H1 (cell line): ENCODE data around the gene ALDOC. TPM values are rescaled to one million over a fixed set of nuclear protein-coding genes. Genes with fewer than 3 reads are reported as not detected.

ENCODE experiments used
- CTCF ChIA-PET: fragments of 300-600 bp; sonication (Branson Sonifier 250); formaldehyde crosslinking; loops from one replicate; lab custom pipeline; 2021; ENCODE audit not compliant: partially characterized antibody; lab: Charles Lee
- POLR2A ChIA-PET: fragments of 300-600 bp; sonication (Branson Sonifier 250); formaldehyde crosslinking; loops from one replicate; lab custom pipeline; 2021; ENCODE audit warnings: inconsistent platforms; ENCODE audit not compliant: partially characterized antibody; lab: Charles Lee
- DNase-seq, 2 experiments: peaks; one replicate each; pipeline versions ENCODE4 v3.0.0 to v3.0.0-alpha.2; 2010 to 2022; ENCODE audit warnings: low spot score in 2 of 2, low read depth in 1 of 2, mixed read lengths in 1 of 2
- FAIRE-seq: peaks from 2 replicates; lab custom pipeline; 2011; peaks lifted over from hg19 to GRCh38; lab: Jason Lieb, UNC
- H2AFZ ChIP-seq: 2 replicates; pipeline ENCODE4 v1.8.1; 2012; ENCODE audit warnings: low read length, inconsistent platforms
- H2AK5ac ChIP-seq: 2 replicates; pipeline ENCODE4 v1.6.1; 2013; ENCODE audit warnings: low read depth, low read length
- H2BK120ac ChIP-seq: replicated peaks from 2 replicates; pipeline ENCODE3; 2013; ENCODE audit warnings: low read depth, low read length, inconsistent platforms
- H2BK12ac ChIP-seq: 2 replicates; pipeline ENCODE4 v1.6.1; 2013; ENCODE audit warnings: low read depth, low read length
- H2BK15ac ChIP-seq: 2 replicates; pipeline ENCODE4 v1.6.1; 2013; ENCODE audit warnings: low read length
- H2BK20ac ChIP-seq: 2 replicates; pipeline ENCODE4 v1.6.1; 2013; ENCODE audit warnings: low read length
- H2BK5ac ChIP-seq: 2 replicates; pipeline ENCODE4 v1.6.1; 2013; ENCODE audit warnings: low read depth, low read length
- H3K14ac ChIP-seq: 2 replicates; pipeline ENCODE4 v1.6.1; 2013; ENCODE audit warnings: inconsistent platforms; ENCODE audit not compliant: insufficient read length
- H3K18ac ChIP-seq: 2 replicates; pipeline ENCODE4 v1.6.1; 2013; ENCODE audit warnings: low read length; ENCODE audit errors: extremely low read depth
- H3K23ac ChIP-seq: 2 replicates; pipeline ENCODE4 v1.6.1; 2013; ENCODE audit warnings: inconsistent platforms; ENCODE audit not compliant: insufficient read length
- H3K23me2 ChIP-seq: 2 replicates; pipeline ENCODE4 v1.6.1; 2013; ENCODE audit warnings: low read depth, low read length
- H3K27ac ChIP-seq: 2 replicates; pipeline ENCODE4 v1.6.1; 2011; ENCODE audit warnings: low read depth, low read length, inconsistent platforms
- H3K27me3 ChIP-seq, 4 experiments: replicated peaks in 1 of 4; 1 replicate in 1 of 4; 2 replicates in 3 of 4; pipeline versions ENCODE4 v1.6.1 to v1.8.1; 2011 to 2013; ENCODE audit warnings: low read length in 3 of 4, mild to moderate bottlenecking in 3 of 4, inconsistent platforms in 2 of 4, mixed read lengths in 2 of 4, moderate library complexity in 1 of 4; ENCODE audit not compliant: control insufficient read depth in 3 of 4, insufficient read depth in 3 of 4; ENCODE audit errors: extremely low read depth in 1 of 4
- H3K36me3 ChIP-seq, 4 experiments: 2 replicates each; pipeline versions ENCODE4 v1.6.1 to v1.8.1; 2011 to 2013; ENCODE audit warnings: mild to moderate bottlenecking in 4 of 4, low read length in 3 of 4, moderate library complexity in 2 of 4, control low read depth in 1 of 4, inconsistent platforms in 1 of 4; ENCODE audit not compliant: insufficient read depth in 4 of 4, control insufficient read depth in 2 of 4
- H3K4ac ChIP-seq: replicated peaks from 2 replicates; pipeline ENCODE3; 2013; ENCODE audit warnings: low read length, low read depth, mixed read lengths, inconsistent platforms; ENCODE audit not compliant: insufficient read length
- H3K4me1 ChIP-seq, 4 experiments: replicated peaks in 1 of 4; 1 replicate in 1 of 4; 2 replicates in 3 of 4; pipeline versions ENCODE4 v1.6.1 to v1.8.1; 2011 to 2013; ENCODE audit warnings: low read length in 3 of 4, inconsistent platforms in 2 of 4, mixed read lengths in 1 of 4; ENCODE audit not compliant: insufficient read depth in 4 of 4, control insufficient read depth in 3 of 4
- H3K4me2 ChIP-seq, 2 experiments: 2 replicates each; pipeline versions ENCODE4 v1.6.1 to v1.8.1; 2011 to 2013; ENCODE audit warnings: low read depth in 2 of 2, low read length in 2 of 2, control low read depth in 1 of 2, inconsistent platforms in 1 of 2, mild to moderate bottlenecking in 1 of 2; ENCODE audit not compliant: insufficient read depth in 1 of 2
- H3K4me3 ChIP-seq, 4 experiments: fragments of 200-600, 300-600 bp in 1 of 4; sonication (generic), shearing (Covaris generic), sonication (Bioruptor Twin) in 1 of 4; 2 replicates each; pipeline versions ENCODE4 v1.5.1 to v1.8.1; 2011 to 2016; ENCODE audit warnings: low read length in 4 of 4, low read depth in 3 of 4, control low read depth in 2 of 4, inconsistent platforms in 2 of 4, mild to moderate bottlenecking in 2 of 4, mixed read lengths in 1 of 4, moderate library complexity in 1 of 4; ENCODE audit not compliant: insufficient read depth in 2 of 4; ENCODE audit errors: extremely low read depth in 1 of 4
- H3K56ac ChIP-seq: replicated peaks from 2 replicates; pipeline ENCODE3; 2013; ENCODE audit warnings: low read depth, mild to moderate bottlenecking, mixed read lengths, low read length, inconsistent platforms; ENCODE audit not compliant: insufficient read length
- H3K79me1 ChIP-seq: 2 replicates; pipeline ENCODE4 v1.6.1; 2013; ENCODE audit warnings: low read depth, low read length, control low read depth
- H3K79me2 ChIP-seq, 2 experiments: 2 replicates each; pipeline versions ENCODE4 v1.6.1 to v1.8.1; 2012 to 2013; ENCODE audit warnings: low read length in 2 of 2, mild to moderate bottlenecking in 2 of 2, inconsistent platforms in 1 of 2; ENCODE audit not compliant: insufficient read depth in 2 of 2, control insufficient read depth in 1 of 2
- H3K9ac ChIP-seq, 4 experiments: replicated peaks in 1 of 4; 1 replicate in 1 of 4; 2 replicates in 3 of 4; pipeline versions ENCODE4 v1.6.1 to v1.8.1; 2011 to 2013; ENCODE audit warnings: low read depth in 3 of 4, low read length in 3 of 4, control low read depth in 2 of 4, mild to moderate bottlenecking in 2 of 4, moderate library complexity in 2 of 4, inconsistent platforms in 1 of 4; ENCODE audit errors: extremely low read depth in 1 of 4
- H3K9me3 ChIP-seq, 2 experiments: 2 replicates each; pipeline versions ENCODE4 v1.6.1 to v1.8.1; 2012 to 2013; ENCODE audit warnings: mild to moderate bottlenecking in 2 of 2, moderate library complexity in 2 of 2, control low read depth in 1 of 2, inconsistent platforms in 1 of 2, low read depth in 1 of 2, low read length in 1 of 2, mixed read lengths in 1 of 2; ENCODE audit not compliant: insufficient read depth in 2 of 2
- H4K20me1 ChIP-seq, 2 experiments: replicated peaks in 1 of 2; 2 replicates each; pipeline versions ENCODE3 to v1.8.1; 2011 to 2013; ENCODE audit warnings: inconsistent platforms in 2 of 2, low read length in 2 of 2, mild to moderate bottlenecking in 1 of 2; ENCODE audit not compliant: insufficient read depth in 2 of 2, control insufficient read depth in 1 of 2
- H4K5ac ChIP-seq: 2 replicates; pipeline ENCODE4 v1.6.1; 2013; ENCODE audit warnings: low read length, low read depth, mixed read lengths, inconsistent platforms; ENCODE audit not compliant: insufficient read length
- H4K8ac ChIP-seq: 2 replicates; pipeline ENCODE4 v1.8.0; 2013; ENCODE audit warnings: mild to moderate bottlenecking, moderate library complexity, low read length, inconsistent platforms; ENCODE audit not compliant: insufficient read depth; ENCODE audit errors: extremely low read depth
- H4K91ac ChIP-seq: replicated peaks from 2 replicates; pipeline ENCODE3; 2013; ENCODE audit warnings: low read length, mixed read lengths, inconsistent platforms; ENCODE audit not compliant: insufficient read length
- CHD2 ChIP-seq: IDR thresholded peaks from 2 replicates; pipeline ENCODE4 v1.6.1; 2012; ENCODE audit warnings: low read length, improper control_type of control experiment
- MAFK ChIP-seq: IDR thresholded peaks from 2 replicates; pipeline ENCODE4 v1.6.1; 2012; ENCODE audit warnings: low read depth, mild to moderate bottlenecking, improper control_type of control experiment, low read length
- MAX ChIP-seq: IDR thresholded peaks from 2 replicates; pipeline ENCODE4 v1.6.1; 2012; ENCODE audit warnings: inconsistent platforms
- POLR2AphosphoS5 ChIP-seq: IDR thresholded peaks from 2 replicates; pipeline ENCODE4 v1.6.1; 2011; ENCODE audit warnings: low read depth, low read length
- SIRT6 ChIP-seq: IDR thresholded peaks from one replicate; pipeline ENCODE4 v1.7.1; 2012; ENCODE audit warnings: low read length, inconsistent platforms
- WGBS, 2 experiments: shearing (Covaris generic) in 1 of 2; methylation state at CpG; one replicate each; pipeline versions ENCODE4 v1.1.6 to v1.1.7; 2013 to 2015; ENCODE audit warnings: low lambda C conversion rate in 2 of 2, mixed read lengths in 2 of 2, inconsistent platforms in 1 of 2, low coverage in 1 of 2, missing lambda C conversion rate in 1 of 2; ENCODE audit not compliant: insufficient replicate concordance in 2 of 2, insufficient coverage in 1 of 2, insufficient read length in 1 of 2; ENCODE audit errors: extremely low coverage in 1 of 2, missing lambda C conversion rate in 1 of 2; 5-methylcytosine and 5-hydroxymethylcytosine counted together
- polyA plus RNA-seq, 7 experiments: library from polyadenylated mRNA; depleted of rRNA in 3 of 7; stranded (reverse) in 5 of 7; unstranded in 2 of 7; fragments of >200 nt in 5 of 7; fragments of 200-250 nt in 2 of 7; gene quantifications; 1 replicate in 5 of 7; 2 replicates in 1 of 7; 4 replicates in 1 of 7; pipeline versions ENCODE4 v1.2.1 to v1.2.3, GENCODE V29; 2011 to 2013; ENCODE audit warnings: missing spikeins in 2 of 7, mixed read lengths in 2 of 7
- total RNA-seq: library from RNA; stranded (reverse); fragmentation: NEBNext Ultra II Directional; extraction: Animal tissue kit (Norgen Biotek cat#: 25700); gene quantifications from 2 replicates; pipeline ENCODE4 v1.2.1, GENCODE V29; 2021

The ALDOC gene
- total and polyA plus RNA-seq, 2 of the 8 experiments (the other 6 are each of a cell fraction or from before 2014, with no cell fraction given) = 51.6 to 103 TPM

- H3K4me2 ChIP-seq = no peak overlapping the region
- no peak overlapping the region for H2BK12ac ChIP-seq
- no peak overlapping the region for H2BK120ac ChIP-seq
- H2AK5ac ChIP-seq = no peak overlapping the region
- H4K20me1 ChIP-seq = no peaks in the 10 kb centered on the region
- no peak overlapping the region for H3K4me3 ChIP-seq
- H3K9me3 ChIP-seq = no peaks in the 10 kb centered on the region
- no peak for FAIRE-seq
- H3K18ac ChIP-seq = no peak overlapping the region
- no peak overlapping the region for H2AFZ ChIP-seq
- H3K9ac ChIP-seq = no peak overlapping the region
- H3K27me3 ChIP-seq = no peaks in the 10 kb centered on the region
- H3K4me1 ChIP-seq = peaks cover 0 to 5% (median 0%) of the 10 kb centered on the region in 4 experiments; a peak in 2 of 7 replicates
- WGBS, 2 experiments = 82% methylated on average over 9 of the region's 9 CpGs; no CpG with 5 or more reads in 1 of the 2 experiments
- H4K5ac ChIP-seq = no peak overlapping the region
- TF ChIP-seq MAX (no peak), POLR2AphosphoS5 (no peak), CHD2 (no peak), SIRT6 (no peak), MAFK (no peak)
- no peak overlapping the region for H3K14ac ChIP-seq
- H2BK20ac ChIP-seq = no peak overlapping the region
- no peak overlapping the region for H3K23ac ChIP-seq
- no peak overlapping the region for H4K91ac ChIP-seq
- no peaks in the 10 kb centered on the region for H3K79me1 ChIP-seq
- CTCF ChIA-PET = interaction anchor here (0.6 to 18.4 kb wide), 15 partner anchors 10 to 121 kb away, joined by 3 to 547 read pairs (median 4); partner anchors contain the start of gene FOXN1
- no peaks in the 10 kb centered on the region for H3K23me2 ChIP-seq
- DNase-seq = no peak
- POLR2A ChIA-PET = interaction anchor here (1.4 kb wide), 1 partner anchor 29 kb away, joined by 4 read pairs; no protein-coding TSS in a partner anchor
- H2BK15ac ChIP-seq = no peak overlapping the region
- H3K36me3 ChIP-seq = no peaks in the 10 kb centered on the region
- no peaks in the 10 kb centered on the region for H3K79me2 ChIP-seq
- no peak overlapping the region for H2BK5ac ChIP-seq
- H3K27ac ChIP-seq = no peak overlapping the region
- H4K8ac ChIP-seq = no peak overlapping the region
- H3K56ac ChIP-seq = no peak overlapping the region
- H3K4ac ChIP-seq = no peak overlapping the region
Observed at GRCh38 chr17:28536532-28537218, 40.0 kb downstream of the ALDOC start.
